Uterus (tissue), 4 donors: Measurements from ENCODE around the gene COPE. TPM values are rescaled to one million over a fixed set of nuclear protein-coding genes. Genes with fewer than 3 reads are reported as not detected.

ENCODE experiments used
- DNase-seq, 2 donors: peaks; one replicate each; pipeline ENCODE4 v3.0.0-alpha.2; 2019 to 2020
- H3K27ac ChIP-seq, 2 donors: fragments of 200-600 bp; sonication (generic); 1 replicate in 1 of 2; 2 replicates in 1 of 2; pipeline ENCODE4 v1.5.1; 2016 to 2018
- H3K27me3 ChIP-seq, 2 donors: fragments of 200-600 bp; sonication (generic); one replicate each; pipeline ENCODE4 v1.5.1; 2018 to 2019; ENCODE audit warnings: control low read depth in 1 of 2
- H3K36me3 ChIP-seq, 2 donors: fragments of 200-600 bp; sonication (generic); one replicate each; pipeline ENCODE4 v1.5.1; 2019; ENCODE audit warnings: control low read depth in 1 of 2
- H3K4me1 ChIP-seq, 2 donors: fragments of 200-600 bp; sonication (generic); one replicate each; pipeline ENCODE4 v1.5.1; 2018 to 2019; ENCODE audit warnings: control low read depth in 1 of 2
- H3K4me3 ChIP-seq, 2 donors: fragments of 200-600 bp; sonication (generic); 1 replicate in 1 of 2; 2 replicates in 1 of 2; pipeline ENCODE4 v1.5.1; 2018 to 2019; ENCODE audit warnings: mild to moderate bottlenecking in 1 of 2
- H3K9me3 ChIP-seq, 2 donors: fragments of 200-600 bp; sonication (generic); one replicate each; pipeline ENCODE4 v1.5.1; 2019; ENCODE audit warnings: control low read depth in 1 of 2
- POLR2A ChIP-seq, 2 donors: fragments of 450-650 bp; IDR thresholded peaks; one replicate each; pipeline ENCODE4 v1.6.1; 2016; ENCODE audit warnings: antibody characterized with exemption in 2 of 2, mild to moderate bottlenecking in 1 of 2, moderate library complexity in 1 of 2
- intact Hi-C: fragments of 100-400 bp; cut with DNase I; formaldehyde crosslinking; loops from one replicate; pipeline ENCODE4 v1.15.1; 2023; ENCODE audit warnings: low total_unique reads
- total RNA-seq, 4 donors: library from RNA; depleted of rRNA in 3 of 4; stranded (reverse); fragments of >200 nt in 3 of 4; gene quantifications; one replicate each; pipeline versions ENCODE4 v1.1.0 to v1.2.4, GENCODE V29; 2014 to 2023
- TF ChIP-seq, protein P1 (sequence below), 4 experiments: fragments of 200-600 bp in 2 of 4; fragments of 450-650 bp in 2 of 4; sonication (generic) in 2 of 4; IDR thresholded peaks; one replicate each; pipeline ENCODE4 v1.5.1; 2016 to 2019; ENCODE audit warnings: antibody characterized with exemption in 4 of 4, mild to moderate bottlenecking in 2 of 4, moderate library complexity in 1 of 4
- donor health status: DM: yes; HTN: yes; CAD: no.

Gene COPE
- total RNA-seq = 100 to 1,000 TPM in 2 of 4 donors, 10 to 100 TPM in 2; 93.7 to 190 (median 134) TPM

GRCh38 chr19:18919086-18919899 is at the start of gene COPE, which contains the start of gene DDX49:
Gene COPE (minus strand): TSS chr19:18919387. CDS start chr19:18919348, 39 bp downstream.
Gene DDX49 (plus strand): TSS chr19:18919715. CDS start chr19:18919742, 27 bp downstream.
- Histone ChIP-seq H3K4me3 (peak within 1 kb of the TSS; percentile 96 to 97), H3K9me3 (no peaks in the 10 kb centered on the region), H3K27ac (peak within 1 kb of the TSS; percentile 71 to 91), H3K4me1 (peaks cover 5 to 11% of the 10 kb centered on the region in 2 donors), H3K27me3 (no peaks in the 10 kb centered on the region), H3K36me3 (no peaks in the 10 kb centered on the region)
- peak; percentile 96 to 99 for DNase-seq
- intact Hi-C loops = no loop called here
- TF ChIP-seq, protein P1, sequence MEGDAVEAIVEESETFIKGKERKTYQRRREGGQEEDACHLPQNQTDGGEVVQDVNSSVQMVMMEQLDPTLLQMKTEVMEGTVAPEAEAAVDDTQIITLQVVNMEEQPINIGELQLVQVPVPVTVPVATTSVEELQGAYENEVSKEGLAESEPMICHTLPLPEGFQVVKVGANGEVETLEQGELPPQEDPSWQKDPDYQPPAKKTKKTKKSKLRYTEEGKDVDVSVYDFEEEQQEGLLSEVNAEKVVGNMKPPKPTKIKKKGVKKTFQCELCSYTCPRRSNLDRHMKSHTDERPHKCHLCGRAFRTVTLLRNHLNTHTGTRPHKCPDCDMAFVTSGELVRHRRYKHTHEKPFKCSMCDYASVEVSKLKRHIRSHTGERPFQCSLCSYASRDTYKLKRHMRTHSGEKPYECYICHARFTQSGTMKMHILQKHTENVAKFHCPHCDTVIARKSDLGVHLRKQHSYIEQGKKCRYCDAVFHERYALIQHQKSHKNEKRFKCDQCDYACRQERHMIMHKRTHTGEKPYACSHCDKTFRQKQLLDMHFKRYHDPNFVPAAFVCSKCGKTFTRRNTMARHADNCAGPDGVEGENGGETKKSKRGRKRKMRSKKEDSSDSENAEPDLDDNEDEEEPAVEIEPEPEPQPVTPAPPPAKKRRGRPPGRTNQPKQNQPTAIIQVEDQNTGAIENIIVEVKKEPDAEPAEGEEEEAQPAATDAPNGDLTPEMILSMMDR (IDR thresholded peaks at IDR 0.05) = peak in 1 of 4 experiments; percentile 4
- TF ChIP-seq POLR2A (IDR thresholded peaks at IDR 0.05) = peak; percentile 63 to 82

DNA sequence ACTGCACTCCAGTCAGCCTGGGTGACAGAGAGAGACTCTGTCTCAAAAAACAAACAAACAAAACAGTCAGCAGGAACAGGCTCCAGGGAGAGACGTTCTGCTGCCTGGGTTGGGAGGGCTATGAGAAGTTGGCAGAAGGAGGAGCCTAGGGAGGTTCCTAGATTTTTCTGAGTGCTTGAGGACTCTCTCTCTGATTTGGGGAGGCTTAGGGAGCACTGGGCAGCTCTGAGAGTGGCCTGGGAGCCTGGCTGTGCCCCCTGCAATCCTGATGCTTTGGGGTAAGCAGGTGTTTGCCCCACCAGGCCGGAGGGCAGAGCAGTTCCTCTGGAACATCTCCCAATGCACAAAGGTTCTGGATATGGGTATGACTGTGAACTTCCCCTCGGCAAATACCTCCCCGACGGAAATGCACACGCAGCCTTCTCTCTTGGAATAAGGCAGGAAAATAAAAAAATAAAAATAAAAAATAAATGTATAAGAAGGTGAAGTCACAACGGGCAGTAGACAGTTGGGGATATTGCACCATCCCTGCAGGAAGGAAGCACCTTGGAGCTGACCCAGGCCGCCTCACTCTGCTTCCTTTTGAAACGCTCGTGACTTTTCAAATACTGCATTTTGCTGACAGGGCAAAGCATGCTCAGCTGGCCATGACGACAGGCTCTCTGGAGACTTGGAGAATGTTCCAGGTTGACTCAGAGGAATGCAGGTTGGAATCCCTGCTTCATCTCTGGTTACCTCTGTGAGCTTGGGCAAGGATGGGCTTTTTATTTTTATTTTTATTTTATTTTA is 48.4 kb upstream of the COPE start:
- H3K27ac ChIP-seq = peak overlapping the region in 1 of 2 donors; percentile 73
- TF ChIP-seq, protein P1 (IDR thresholded peaks at IDR 0.05) = no peak
- TF ChIP-seq POLR2A (IDR thresholded peaks at IDR 0.05) = no peak
- H3K4me1 ChIP-seq = no peaks in the 10 kb centered on the region
- intact Hi-C loops = no loop called here
- no peaks in the 10 kb centered on the region for H3K27me3 ChIP-seq
- peak; percentile 24 to 66 for DNase-seq
- no peaks in the 10 kb centered on the region for H3K36me3 ChIP-seq
- H3K4me3 ChIP-seq = no peak overlapping the region
- no peaks in the 10 kb centered on the region for H3K9me3 ChIP-seq

DNA sequence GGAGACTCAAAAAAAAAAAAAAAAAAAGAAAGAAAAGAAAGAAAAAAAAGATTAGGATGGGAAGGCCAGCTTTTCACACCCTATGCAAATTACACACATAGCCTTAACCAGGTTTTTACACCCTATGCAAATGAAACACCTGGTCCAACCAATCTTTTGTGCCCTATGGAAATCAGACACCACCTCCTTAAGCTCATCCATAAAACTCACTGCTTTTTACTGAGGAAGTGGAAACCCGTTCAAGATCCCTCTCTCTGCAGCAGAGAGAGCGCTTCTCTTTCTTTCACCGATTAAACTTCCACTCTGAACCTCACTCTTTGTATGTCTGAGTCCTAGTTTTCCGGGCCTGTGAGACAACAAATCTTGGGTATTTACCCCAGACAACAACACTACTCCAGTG is 47.1 kb upstream of the COPE start:
- Histone ChIP-seq H3K27ac (no peak overlapping the region), H3K36me3 (no peaks in the 10 kb centered on the region), H3K4me3 (no peak overlapping the region), H3K9me3 (no peaks in the 10 kb centered on the region), H3K4me1 (no peaks in the 10 kb centered on the region), H3K27me3 (no peaks in the 10 kb centered on the region)
- TF ChIP-seq, protein P1 (IDR thresholded peaks at IDR 0.05) = no peak
- TF ChIP-seq POLR2A (IDR thresholded peaks at IDR 0.05) = no peak
- DNase-seq = no peak
- intact Hi-C loops = no loop called here

- H3K27ac ChIP-seq = no peak overlapping the region
- no peaks in the 10 kb centered on the region for H3K4me1 ChIP-seq
- DNase-seq = no peak
- TF ChIP-seq, protein P1 (IDR thresholded peaks at IDR 0.05) = no peak
- TF ChIP-seq POLR2A (IDR thresholded peaks at IDR 0.05) = no peak
- H3K9me3 ChIP-seq = no peaks in the 10 kb centered on the region
- no peaks in the 10 kb centered on the region for H3K36me3 ChIP-seq
- no peaks in the 10 kb centered on the region for H3K27me3 ChIP-seq
- no peak overlapping the region for H3K4me3 ChIP-seq
- intact Hi-C loops = no loop called here
Measured at GRCh38 chr19:18964121-18964520, 44.9 kb upstream of the COPE start.
